HepG2 (cell line): ENCODE measurements around the gene MFAP3L. TPM values are rescaled to one million over a fixed set of nuclear protein-coding genes. Genes with fewer than 3 reads are reported as not detected.

Experiments
- BCL6 ChIP-seq: IDR thresholded peaks from 2 replicates; pipeline ENCODE4 v1.6.1; 2016; ENCODE audit warnings: missing genetic modification reagents, missing compliant biosample characterization
- BRD4 ChIP-seq: sonication (generic); formaldehyde crosslinking; IDR thresholded peaks from 2 replicates; pipeline ENCODE4 v1.4.0; 2020; ENCODE audit warnings: missing genetic modification reagents
- CREB1 ChIP-seq, 2 experiments: fragments of 450-650 bp in 1 of 2; IDR thresholded peaks; 2 replicates each; pipeline ENCODE4 v1.6.1; 2016 to 2017; ENCODE audit warnings: control low read depth in 1 of 2, mild to moderate bottlenecking in 1 of 2, missing compliant biosample characterization in 1 of 2, missing genetic modification characterization in 1 of 2
- FOXA3 ChIP-seq: IDR thresholded peaks from 2 replicates; pipeline ENCODE4 v1.6.1; 2016; ENCODE audit warnings: missing genetic modification reagents, missing compliant biosample characterization
- HDAC6 ChIP-seq: fragments of 200-600 bp; sonication (generic); IDR thresholded peaks from 2 replicates; pipeline ENCODE4 v1.7.0; 2017; ENCODE audit warnings: mild to moderate bottlenecking, antibody characterized with exemption, low read length, low read depth
- IKZF4 ChIP-seq: sonication (generic); formaldehyde crosslinking; IDR thresholded peaks from 2 replicates; pipeline ENCODE4 v1.5.1; 2020; ENCODE audit warnings: borderline replicate concordance, mild to moderate bottlenecking, low read depth, missing genetic modification reagents; ENCODE audit errors: not compliant biosample characterization
- LCORL ChIP-seq, 2 experiments: fragments of 450-650 bp in 1 of 2; sonication (generic) in 1 of 2; formaldehyde crosslinking in 1 of 2; IDR thresholded peaks; 2 replicates each; pipeline versions ENCODE4 v1.5.0 to v1.6.1; 2017 to 2020; ENCODE audit warnings: antibody characterized with exemption in 1 of 2, missing genetic modification reagents in 1 of 2
- MAF1 ChIP-seq: sonication (generic); formaldehyde crosslinking; IDR thresholded peaks from 2 replicates; pipeline ENCODE4 v1.5.0; 2020; ENCODE audit warnings: missing genetic modification reagents, borderline replicate concordance
- NR2F2 ChIP-seq: IDR thresholded peaks from 2 replicates; pipeline ENCODE4 v1.6.1; 2012; ENCODE audit warnings: low read depth, inconsistent platforms, borderline replicate concordance
- PHF8 ChIP-seq: sonication (generic); formaldehyde crosslinking; IDR thresholded peaks from 2 replicates; pipeline ENCODE4 v1.5.0; 2020; ENCODE audit warnings: missing genetic modification reagents
- SAFB2 ChIP-seq: sonication (generic); formaldehyde crosslinking; IDR thresholded peaks from 2 replicates; pipeline ENCODE4 v1.5.1; 2020; ENCODE audit warnings: missing genetic modification reagents, low read depth, mild to moderate bottlenecking, borderline replicate concordance
- SRY ChIP-seq: sonication (generic); formaldehyde crosslinking; IDR thresholded peaks from 2 replicates; pipeline ENCODE4 v1.8.0; 2022; ENCODE audit warnings: mild to moderate bottlenecking, missing genetic modification reagents
- THAP11 ChIP-seq: IDR thresholded peaks from 2 replicates; pipeline ENCODE4 v1.6.1; 2016; ENCODE audit warnings: missing biosample characterization, missing genetic modification reagents
- ZFP36L2 ChIP-seq: sonication (generic); formaldehyde crosslinking; IDR thresholded peaks from 2 replicates; pipeline ENCODE4 v1.4.0; 2020; ENCODE audit warnings: missing genetic modification reagents
- ZNF264 ChIP-seq: sonication (generic); formaldehyde crosslinking; IDR thresholded peaks from 2 replicates; pipeline ENCODE4 v1.4.0; 2020; ENCODE audit warnings: missing genetic modification reagents
- ZNF343 ChIP-seq: sonication (generic); formaldehyde crosslinking; IDR thresholded peaks from 2 replicates; pipeline ENCODE4 v1.4.0; 2020; ENCODE audit warnings: mild to moderate bottlenecking, missing genetic modification reagents
- ZNF430 ChIP-seq: sonication (generic); formaldehyde crosslinking; IDR thresholded peaks from 2 replicates; pipeline ENCODE4 v1.9.0; 2021; ENCODE audit warnings: mild to moderate bottlenecking, missing genetic modification reagents
- ZNF552 ChIP-seq: sonication (generic); formaldehyde crosslinking; IDR thresholded peaks from 2 replicates; pipeline ENCODE4 v1.9.0; 2022; ENCODE audit warnings: missing genetic modification reagents, mild to moderate bottlenecking, borderline replicate concordance
- ZNF773 ChIP-seq: sonication (generic); formaldehyde crosslinking; IDR thresholded peaks from 2 replicates; pipeline ENCODE4 v1.4.0; 2020; ENCODE audit warnings: missing genetic modification reagents, borderline replicate concordance
- polyA plus RNA-seq, 8 experiments: library from polyadenylated mRNA; depleted of rRNA in 3 of 8; stranded (reverse) in 7 of 8; unstranded in 1 of 8; fragments of >200 nt; fragmentation: Illumina TruSeq in 4 of 8; extraction: Trizol in 4 of 8; gene quantifications; 2 replicates each; pipeline versions ENCODE4 v1.2.1 to v1.2.3, GENCODE V29; 2011 to 2016; ENCODE audit warnings: low read depth in 4 of 8, missing spikeins in 1 of 8, mixed read lengths in 1 of 8; ENCODE audit not compliant: insufficient read depth in 1 of 8
- total RNA-seq, 5 experiments: library from RNA; depleted of rRNA; stranded (reverse); fragments of >200 nt; fragmentation: Illumina TruSeq; extraction: Trizol; gene quantifications; 2 replicates each; pipeline ENCODE4 v1.2.3, GENCODE V29; 2016; ENCODE audit warnings: low read depth in 1 of 5
- TF ChIP-seq, protein P1 (sequence below): sonication (generic); formaldehyde crosslinking; IDR thresholded peaks from 2 replicates; pipeline ENCODE4 v1.4.0; 2020; ENCODE audit warnings: low read depth, mild to moderate bottlenecking, missing genetic modification reagents
- TF ChIP-seq, protein P2 (sequence below): sonication (generic); formaldehyde crosslinking; IDR thresholded peaks from 2 replicates; pipeline ENCODE4 v1.5.0; 2020; ENCODE audit warnings: missing genetic modification reagents, mild to moderate bottlenecking, borderline replicate concordance
- TF ChIP-seq, protein P3 (sequence below): sonication (generic); formaldehyde crosslinking; IDR thresholded peaks from 2 replicates; pipeline ENCODE4 v1.5.0; 2020; ENCODE audit warnings: mild to moderate bottlenecking, missing genetic modification reagents
- TF ChIP-seq, protein P4 (sequence below): IDR thresholded peaks from 2 replicates; pipeline ENCODE4 v1.6.1; 2016; ENCODE audit warnings: missing compliant biosample characterization, missing genetic modification reagents, borderline replicate concordance

Gene MFAP3L
- total and polyA plus RNA-seq, 2 of the 13 experiments (the other 11 are each of a cell fraction or from before 2014, with no cell fraction given) = 1.5 to 3.6 TPM

DNA sequence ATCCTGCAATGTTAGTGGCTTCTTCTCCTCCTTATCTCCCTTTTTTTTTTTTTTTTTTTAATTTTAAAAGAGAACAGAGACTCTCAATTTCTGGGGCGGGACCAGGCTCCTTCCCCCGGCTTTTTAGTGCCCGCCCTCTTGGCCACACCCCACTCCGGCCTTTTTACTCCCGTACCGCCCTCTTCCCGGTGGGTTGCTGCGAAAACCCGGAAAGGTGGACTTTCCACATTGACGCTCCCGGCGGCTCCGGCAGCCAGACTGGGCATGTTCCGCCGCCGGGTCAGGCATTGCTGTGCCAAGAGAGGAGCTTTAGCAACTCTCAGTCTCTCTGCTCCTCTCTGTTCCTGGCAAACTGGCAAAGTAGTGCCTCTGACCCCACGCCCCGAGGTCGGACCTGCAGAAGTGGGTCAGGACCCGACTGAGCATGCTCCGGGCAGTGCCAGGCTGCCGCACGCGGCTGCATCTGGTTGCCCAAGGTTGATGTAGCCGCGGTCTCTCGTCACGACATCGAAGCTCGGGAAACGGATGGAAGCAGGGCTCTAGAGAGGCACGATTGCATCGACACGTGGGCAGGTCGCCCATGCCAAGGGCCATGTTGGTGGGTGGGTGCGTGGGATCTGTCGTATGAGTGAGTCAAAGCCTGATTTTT is 1.1 kb upstream of the MFAP3L start (continued):
- TF ChIP-seq, protein P1, sequence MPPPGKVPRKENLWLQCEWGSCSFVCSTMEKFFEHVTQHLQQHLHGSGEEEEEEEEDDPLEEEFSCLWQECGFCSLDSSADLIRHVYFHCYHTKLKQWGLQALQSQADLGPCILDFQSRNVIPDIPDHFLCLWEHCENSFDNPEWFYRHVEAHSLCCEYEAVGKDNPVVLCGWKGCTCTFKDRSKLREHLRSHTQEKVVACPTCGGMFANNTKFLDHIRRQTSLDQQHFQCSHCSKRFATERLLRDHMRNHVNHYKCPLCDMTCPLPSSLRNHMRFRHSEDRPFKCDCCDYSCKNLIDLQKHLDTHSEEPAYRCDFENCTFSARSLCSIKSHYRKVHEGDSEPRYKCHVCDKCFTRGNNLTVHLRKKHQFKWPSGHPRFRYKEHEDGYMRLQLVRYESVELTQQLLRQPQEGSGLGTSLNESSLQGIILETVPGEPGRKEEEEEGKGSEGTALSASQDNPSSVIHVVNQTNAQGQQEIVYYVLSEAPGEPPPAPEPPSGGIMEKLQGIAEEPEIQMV (CRISPR knock-in tag) = 0 out of 2 replicates have a peak, but pooled peaks have one; percentile 30
- peak; percentile 51; the same call in 1 of the 2 replicates for TF ChIP-seq ZNF430 (CRISPR knock-in tag)
- no peak for TF ChIP-seq HDAC6
- TF ChIP-seq, protein P2, sequence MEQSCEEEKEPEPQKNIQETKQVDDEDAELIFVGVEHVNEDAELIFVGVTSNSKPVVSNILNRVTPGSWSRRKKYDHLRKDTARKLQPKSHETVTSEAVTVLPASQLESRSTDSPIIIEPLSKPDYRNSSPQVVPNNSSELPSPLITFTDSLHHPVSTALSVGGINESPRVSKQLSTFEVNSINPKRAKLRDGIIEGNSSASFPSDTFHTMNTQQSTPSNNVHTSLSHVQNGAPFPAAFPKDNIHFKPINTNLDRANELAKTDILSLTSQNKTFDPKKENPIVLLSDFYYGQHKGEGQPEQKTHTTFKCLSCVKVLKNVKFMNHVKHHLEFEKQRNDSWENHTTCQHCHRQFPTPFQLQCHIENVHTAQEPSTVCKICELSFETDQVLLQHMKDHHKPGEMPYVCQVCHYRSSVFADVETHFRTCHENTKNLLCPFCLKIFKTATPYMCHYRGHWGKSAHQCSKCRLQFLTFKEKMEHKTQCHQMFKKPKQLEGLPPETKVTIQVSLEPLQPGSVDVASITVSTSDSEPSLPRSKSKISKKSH (CRISPR knock-in tag) = peak; percentile 98
- TF ChIP-seq NR2F2 = 0 out of 2 replicates have a peak, but pooled peaks have one; percentile 45
- 0 out of 2 replicates have a peak, but pooled peaks have one; percentile 46 for TF ChIP-seq BRD4 (CRISPR knock-in tag)
- no peak; the same call in 1 of the 2 replicates for TF ChIP-seq PHF8
- peak; percentile 65 for TF ChIP-seq THAP11 (CRISPR knock-in tag)
- no peak for TF ChIP-seq CREB1 (IDR thresholded peaks at IDR 0.05)
- no peak for TF ChIP-seq CREB1 (CRISPR knock-in tag; IDR thresholded peaks at IDR 0.05)
- TF ChIP-seq, protein P3, sequence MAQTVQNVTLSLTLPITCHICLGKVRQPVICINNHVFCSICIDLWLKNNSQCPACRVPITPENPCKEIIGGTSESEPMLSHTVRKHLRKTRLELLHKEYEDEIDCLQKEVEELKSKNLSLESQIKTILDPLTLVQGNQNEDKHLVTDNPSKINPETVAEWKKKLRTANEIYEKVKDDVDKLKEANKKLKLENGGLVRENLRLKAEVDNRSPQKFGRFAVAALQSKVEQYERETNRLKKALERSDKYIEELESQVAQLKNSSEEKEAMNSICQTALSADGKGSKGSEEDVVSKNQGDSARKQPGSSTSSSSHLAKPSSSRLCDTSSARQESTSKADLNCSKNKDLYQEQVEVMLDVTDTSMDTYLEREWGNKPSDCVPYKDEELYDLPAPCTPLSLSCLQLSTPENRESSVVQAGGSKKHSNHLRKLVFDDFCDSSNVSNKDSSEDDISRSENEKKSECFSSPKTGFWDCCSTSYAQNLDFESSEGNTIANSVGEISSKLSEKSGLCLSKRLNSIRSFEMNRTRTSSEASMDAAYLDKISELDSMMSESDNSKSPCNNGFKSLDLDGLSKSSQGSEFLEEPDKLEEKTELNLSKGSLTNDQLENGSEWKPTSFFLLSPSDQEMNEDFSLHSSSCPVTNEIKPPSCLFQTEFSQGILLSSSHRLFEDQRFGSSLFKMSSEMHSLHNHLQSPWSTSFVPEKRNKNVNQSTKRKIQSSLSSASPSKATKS (CRISPR knock-in tag) = peak; percentile 47; the same call in 1 of the 2 replicates
- peak; percentile 94 for TF ChIP-seq IKZF4 (CRISPR knock-in tag)
- no peak for TF ChIP-seq FOXA3 (CRISPR knock-in tag)
- TF ChIP-seq ZFP36L2 = no peak
- no peak for TF ChIP-seq SAFB2 (CRISPR knock-in tag)
- TF ChIP-seq BCL6 = peak; percentile 31; the same call in 1 of the 2 replicates
- TF ChIP-seq SRY = peak; percentile 86
- TF ChIP-seq LCORL (IDR thresholded peaks at IDR 0.05) = no peak
- TF ChIP-seq LCORL (CRISPR knock-in tag; IDR thresholded peaks at IDR 0.05) = peak; percentile 27; the same call in 1 of the 2 replicates
- no peak; the same call in 1 of the 2 replicates for TF ChIP-seq ZNF773 (CRISPR knock-in tag)
- no peak for TF ChIP-seq ZNF552 (CRISPR knock-in tag)
- TF ChIP-seq ZNF343 = no peak
- 0 out of 2 replicates have a peak, but pooled peaks have one; percentile 19 for TF ChIP-seq MAF1
- TF ChIP-seq, protein P4, sequence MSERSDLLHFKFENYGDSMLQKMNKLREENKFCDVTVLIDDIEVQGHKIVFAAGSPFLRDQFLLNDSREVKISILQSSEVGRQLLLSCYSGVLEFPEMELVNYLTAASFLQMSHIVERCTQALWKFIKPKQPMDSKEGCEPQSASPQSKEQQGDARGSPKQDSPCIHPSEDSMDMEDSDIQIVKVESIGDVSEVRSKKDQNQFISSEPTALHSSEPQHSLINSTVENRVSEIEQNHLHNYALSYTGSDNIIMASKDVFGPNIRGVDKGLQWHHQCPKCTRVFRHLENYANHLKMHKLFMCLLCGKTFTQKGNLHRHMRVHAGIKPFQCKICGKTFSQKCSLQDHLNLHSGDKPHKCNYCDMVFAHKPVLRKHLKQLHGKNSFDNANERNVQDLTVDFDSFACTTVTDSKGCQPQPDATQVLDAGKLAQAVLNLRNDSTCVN (CRISPR knock-in tag) = peak; percentile 84
- peak; percentile 48; the same call in 1 of the 2 replicates for TF ChIP-seq ZNF264 (CRISPR knock-in tag)
